ENCODE measurements around the gene VAMP5.
"Not testable (repeated sequence)": the region's sequence is repeated elsewhere in the genome, so short reads cannot be mapped to it uniquely, and the experiment has no call there.

DNA sequence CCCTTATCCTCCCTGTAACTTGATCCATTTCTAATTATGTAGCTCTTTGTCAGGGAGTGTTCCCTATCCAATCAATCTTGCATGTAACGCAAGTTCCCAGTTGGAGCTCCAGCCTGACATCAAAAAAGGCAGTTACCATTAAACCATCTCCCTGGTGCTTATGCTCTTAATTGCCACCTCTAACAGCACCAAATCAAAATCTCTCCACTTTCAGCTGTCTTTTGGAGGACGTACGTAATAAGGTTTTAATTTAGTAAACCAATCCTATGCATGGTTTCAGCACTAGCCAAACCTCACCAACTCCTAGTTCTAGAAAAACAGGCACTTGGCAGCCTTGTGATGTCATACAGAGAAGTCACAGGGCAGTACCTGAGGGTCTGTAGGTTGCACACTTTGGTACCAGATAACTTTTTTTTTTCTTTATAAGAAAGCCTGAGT, 40.0 kb upstream of the VAMP5 start:
- TF ChIP-seq, protein P1, sequence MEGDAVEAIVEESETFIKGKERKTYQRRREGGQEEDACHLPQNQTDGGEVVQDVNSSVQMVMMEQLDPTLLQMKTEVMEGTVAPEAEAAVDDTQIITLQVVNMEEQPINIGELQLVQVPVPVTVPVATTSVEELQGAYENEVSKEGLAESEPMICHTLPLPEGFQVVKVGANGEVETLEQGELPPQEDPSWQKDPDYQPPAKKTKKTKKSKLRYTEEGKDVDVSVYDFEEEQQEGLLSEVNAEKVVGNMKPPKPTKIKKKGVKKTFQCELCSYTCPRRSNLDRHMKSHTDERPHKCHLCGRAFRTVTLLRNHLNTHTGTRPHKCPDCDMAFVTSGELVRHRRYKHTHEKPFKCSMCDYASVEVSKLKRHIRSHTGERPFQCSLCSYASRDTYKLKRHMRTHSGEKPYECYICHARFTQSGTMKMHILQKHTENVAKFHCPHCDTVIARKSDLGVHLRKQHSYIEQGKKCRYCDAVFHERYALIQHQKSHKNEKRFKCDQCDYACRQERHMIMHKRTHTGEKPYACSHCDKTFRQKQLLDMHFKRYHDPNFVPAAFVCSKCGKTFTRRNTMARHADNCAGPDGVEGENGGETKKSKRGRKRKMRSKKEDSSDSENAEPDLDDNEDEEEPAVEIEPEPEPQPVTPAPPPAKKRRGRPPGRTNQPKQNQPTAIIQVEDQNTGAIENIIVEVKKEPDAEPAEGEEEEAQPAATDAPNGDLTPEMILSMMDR (conservative IDR thresholded peaks at IDR 0.05; ENCODE audit: low read depth, low read length) = not testable (repeated sequence)
- not testable (repeated sequence) for TF ChIP-seq EZH2 (IDR thresholded peaks at IDR 0.05; ENCODE audit: low read length, unreplicated experiment)
